GM19238 (cell line): ENCODE data around the gene SIGLEC5.
"Not testable (repeated sequence)": the region's sequence is repeated elsewhere in the genome, so short reads cannot be mapped to it uniquely, and the experiment has no call there.

ENCODE experiments used
- DNase-seq: peaks from one replicate; pipeline ENCODE4 v3.0.0; 2011; ENCODE audit warnings: low spot score; ENCODE audit not compliant: insufficient read length

The SIGLEC5 gene

GRCh38 chr19:51630315-51630714 lies at the start of gene SIGLEC5:
Gene SIGLEC5 (minus strand): TSS chr19:51630401. CDS start chr19:51630335, 66 bp downstream.
- DNase-seq: not testable (repeated sequence)

- no peak for DNase-seq
Observed at GRCh38 chr19:51676566-51677083, 46.4 kb upstream of the SIGLEC5 start.

GRCh38 chr19:51675911-51676565 lies 45.8 kb upstream of the SIGLEC5 start:
- DNase-seq: not testable (repeated sequence)

GRCh38 chr19:51668216-51668615 lies 38.0 kb upstream of the SIGLEC5 start:
- DNase-seq: no peak

- no peak for DNase-seq
Observed at GRCh38 chr19:51664997-51665396, 34.8 kb upstream of the SIGLEC5 start.

GRCh38 chr19:51664131-51664530 lies 33.9 kb upstream of the SIGLEC5 start:
- no peak for DNase-seq

GRCh38 chr19:51663650-51664049 lies 33.4 kb upstream of the SIGLEC5 start:
- DNase-seq: no peak

- peak; percentile 39 for DNase-seq
Observed at GRCh38 chr19:51660975-51661600, 30.9 kb upstream of the SIGLEC5 start.

- no peak for DNase-seq
Observed at GRCh38 chr19:51654783-51655182, 24.6 kb upstream of the SIGLEC5 start.

- no peak for DNase-seq
Observed at GRCh38 chr19:51653162-51653561, 23.0 kb upstream of the SIGLEC5 start.

- no peak for DNase-seq
Observed at GRCh38 chr19:51652266-51652665, 22.1 kb upstream of the SIGLEC5 start.

- peak; percentile 36 for DNase-seq
Observed at GRCh38 chr19:51651216-51651846, 21.1 kb upstream of the SIGLEC5 start.

GRCh38 chr19:51647318-51647717 lies 17.1 kb upstream of the SIGLEC5 start:
- no peak for DNase-seq

- not testable (repeated sequence) for DNase-seq
Observed at GRCh38 chr19:51646730-51647129, 16.5 kb upstream of the SIGLEC5 start, which contains the start of gene SIGLEC14. Gene SIGLEC14 (minus strand): TSS chr19:51646825. CDS start chr19:51646759, 66 bp downstream.

GRCh38 chr19:51644636-51645271 lies 14.6 kb upstream of the SIGLEC5 start:
- no peak for DNase-seq

- DNase-seq: no peak
Observed at GRCh38 chr19:51641648-51642047, 11.4 kb upstream of the SIGLEC5 start.

GRCh38 chr19:51640386-51640785 lies 10.2 kb upstream of the SIGLEC5 start:
- DNase-seq: no peak

- DNase-seq: no peak
Observed at GRCh38 chr19:51639916-51640315, 9.7 kb upstream of the SIGLEC5 start.

- no peak for DNase-seq
Observed at GRCh38 chr19:51637362-51637978, 7.3 kb upstream of the SIGLEC5 start.

GRCh38 chr19:51632126-51632525 lies 1.9 kb upstream of the SIGLEC5 start:
- no peak for DNase-seq
